ENCODE data around the gene FFAR2.
"Not testable (repeated sequence)": the region's sequence is repeated elsewhere in the genome, so short reads cannot be mapped to it uniquely, and the experiment has no call there.

FFAR2 gene

GRCh38 chr19:35423406-35423805 lies 24.7 kb upstream of the FFAR2 start:
- not testable (repeated sequence) for DNase-seq (ENCODE audit: low spot score); FAIRE-seq

- no peak for DNase-seq (ENCODE audit: low spot score)
- FAIRE-seq = no peak
Measured at GRCh38 chr19:35425682-35426081, 22.4 kb upstream of the FFAR2 start.

GRCh38 chr19:35427187-35427586 lies 20.9 kb upstream of the FFAR2 start:
- FAIRE-seq = no peak
- DNase-seq (ENCODE audit: low spot score) = no peak

- no peak for DNase-seq (ENCODE audit: low spot score)
Measured at GRCh38 chr19:35429698-35430408, 18.2 kb upstream of the FFAR2 start.

GRCh38 chr19:35430409-35431144 lies 17.5 kb upstream of the FFAR2 start:
- DNase-seq (ENCODE audit: low spot score) (no peak), FAIRE-seq (no peak)

More at GRCh38 chr19:35429698-35430408, 18.2 kb upstream of the FFAR2 start:
- no peak for FAIRE-seq

GRCh38 chr19:35431145-35431807 lies 16.8 kb upstream of the FFAR2 start:
- FAIRE-seq (no peak), DNase-seq (ENCODE audit: low spot score) (no peak)

GRCh38 chr19:35432911-35433310 lies 15.1 kb upstream of the FFAR2 start:
- FAIRE-seq = no peak
- no peak for DNase-seq (ENCODE audit: low spot score)

GRCh38 chr19:35433448-35433847 lies 14.6 kb upstream of the FFAR2 start:
- FAIRE-seq = no peak
- DNase-seq (ENCODE audit: low spot score) = no peak

GRCh38 chr19:35435896-35436295 lies 12.2 kb upstream of the FFAR2 start:
- DNase-seq (ENCODE audit: low spot score) (no peak), FAIRE-seq (no peak)

- DNase-seq (ENCODE audit: low spot score) = peak; percentile 70
- no peak for FAIRE-seq
Measured at GRCh38 chr19:35436477-35437405, 11.3 kb upstream of the FFAR2 start.

GRCh38 chr19:35437406-35437951 lies 10.6 kb upstream of the FFAR2 start:
- DNase-seq (ENCODE audit: low spot score) (no peak), FAIRE-seq (no peak)

GRCh38 chr19:35438096-35438495 lies 10.0 kb upstream of the FFAR2 start:
- DNase-seq (ENCODE audit: low spot score) (no peak), FAIRE-seq (no peak)

GRCh38 chr19:35438527-35438926 lies 9.5 kb upstream of the FFAR2 start:
- FAIRE-seq = no peak
- DNase-seq (ENCODE audit: low spot score) = peak; percentile 31

- no peak for FAIRE-seq
- no peak for DNase-seq (ENCODE audit: low spot score)
Measured at GRCh38 chr19:35439921-35440320, 8.1 kb upstream of the FFAR2 start.

GRCh38 chr19:35442091-35442490 lies 6.0 kb upstream of the FFAR2 start:
- FAIRE-seq = no peak
- no peak for DNase-seq (ENCODE audit: low spot score)

GRCh38 chr19:35444735-35445134 lies 3.3 kb upstream of the FFAR2 start:
- DNase-seq (ENCODE audit: low spot score) (no peak), FAIRE-seq (no peak)

- DNase-seq (ENCODE audit: low spot score) = no peak
- no peak for FAIRE-seq
Measured at GRCh38 chr19:35445826-35446593, 2.0 kb upstream of the FFAR2 start.

GRCh38 chr19:35449359-35450043 lies 1.4 kb downstream of the FFAR2 start:
- no peak for FAIRE-seq
- no peak for DNase-seq (ENCODE audit: low spot score)

- DNase-seq (ENCODE audit: low spot score) = no peak
- FAIRE-seq = no peak
Measured at GRCh38 chr19:35451338-35452096, 3.5 kb downstream of the FFAR2 start.

Measured in urothelium cell line (cell line).